Thyroid gland (tissue), 4 donors: ENCODE data around the gene C1orf167. TPM values are rescaled to one million over a fixed set of nuclear protein-coding genes. Genes with fewer than 3 reads are reported as not detected.

ENCODE experiments used
- DNase-seq, 2 donors: peaks; one replicate each; pipeline ENCODE4 v3.0.0-alpha.2; 2019
- H3K27ac ChIP-seq, 3 donors: fragments of 200-600 bp; sonication (generic); 1 replicate in 2 of 3; 2 replicates in 1 of 3; pipeline ENCODE4 v1.5.1; 2016 to 2019; ENCODE audit warnings: mild to moderate bottlenecking in 1 of 3, moderate library complexity in 1 of 3
- H3K27me3 ChIP-seq: fragments of 200-600 bp; sonication (generic); one replicate; pipeline ENCODE4 v1.5.1; 2019
- H3K36me3 ChIP-seq, 2 donors: fragments of 200-600 bp; sonication (generic); one replicate each; pipeline ENCODE4 v1.5.1; 2016 to 2019
- H3K4me1 ChIP-seq, 2 donors: fragments of 200-600 bp; sonication (generic); one replicate each; pipeline ENCODE4 v1.5.1; 2017 to 2019
- H3K4me3 ChIP-seq, 3 donors: fragments of 200-600 bp; sonication (generic); replicated peaks in 1 of 3; 1 replicate in 2 of 3; 2 replicates in 1 of 3; pipeline ENCODE4 v1.5.1; 2016; ENCODE audit warnings: mild to moderate bottlenecking in 1 of 3
- H3K9me3 ChIP-seq: fragments of 200-600 bp; sonication (generic); one replicate; pipeline ENCODE4 v1.5.1; 2017
- POLR2A ChIP-seq, 2 donors: fragments of 450-650 bp; IDR thresholded peaks; one replicate each; pipeline ENCODE4 v1.6.1; 2017; ENCODE audit warnings: antibody characterized with exemption in 2 of 2, mild to moderate bottlenecking in 2 of 2, moderate library complexity in 1 of 2
- WGBS, 2 donors: methylation state at CpG; one replicate each; pipeline ENCODE4 v1.1.5; 2017; 5-methylcytosine and 5-hydroxymethylcytosine counted together
- intact Hi-C: fragments of 100-400 bp; cut with DNase I; formaldehyde crosslinking; loops from one replicate; pipeline ENCODE4 v1.15.1; 2023
- total RNA-seq, 4 donors: library from RNA; depleted of rRNA; stranded (reverse); fragments of >200 nt; gene quantifications; one replicate each; pipeline ENCODE4 v1.2.3, GENCODE V29; 2016
- TF ChIP-seq, protein P1 (sequence below), 6 experiments: fragments of 200-600 bp in 3 of 6; fragments of 450-650 bp in 3 of 6; sonication (generic) in 3 of 6; IDR thresholded peaks; one replicate each; pipeline ENCODE4 v1.5.1; 2016 to 2019; ENCODE audit warnings: antibody characterized with exemption in 6 of 6, mild to moderate bottlenecking in 2 of 6, inconsistent platforms in 1 of 6, moderate library complexity in 1 of 6

C1orf167 gene
- total RNA-seq, 4 donors from 2014 or later: 0.22 to 6.3 TPM; not detected in 2

DNA sequence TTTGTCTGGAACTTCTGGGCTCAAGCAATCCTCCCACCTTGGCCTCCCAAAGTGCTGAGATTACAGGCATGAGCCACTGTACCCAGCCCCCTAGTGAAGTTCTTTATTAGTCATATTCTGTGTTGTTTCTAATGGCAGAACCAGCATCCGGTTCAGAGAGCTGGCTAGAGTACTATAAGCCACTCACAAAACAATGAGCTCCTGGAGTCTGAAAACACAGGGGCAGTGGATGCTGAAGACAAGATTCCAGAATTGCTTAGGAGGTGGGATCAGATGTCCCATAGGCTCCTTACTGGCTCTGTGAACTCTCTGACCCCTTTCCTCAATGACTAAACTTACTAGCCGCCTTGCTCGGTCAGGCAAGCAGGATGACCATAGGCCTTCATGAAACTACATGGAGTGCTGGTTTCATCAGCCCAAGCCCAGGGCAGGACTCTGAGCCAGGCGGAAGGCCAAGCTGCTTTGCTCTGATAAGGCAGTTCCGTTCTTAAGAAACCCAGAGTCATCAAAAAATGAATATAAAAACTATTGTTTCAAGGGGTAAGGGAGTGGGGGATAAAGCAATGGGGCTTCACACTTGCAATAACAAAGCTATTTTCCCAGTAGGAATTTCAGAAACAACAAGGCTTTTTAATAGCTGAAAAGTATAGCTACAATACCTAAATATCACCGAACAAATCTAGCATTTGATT lies 35.7 kb downstream of the C1orf167 start:
- 49 to 55% methylated on average over 5 to 6 of the region's 6 CpGs for WGBS, 2 donors
- Histone ChIP-seq H3K27ac (peak overlapping the region; percentile 51 to 91 (median 84)), H3K4me1 (peaks cover 43 to 68% of the 10 kb centered on the region in 2 donors), H3K36me3 (peaks cover 36 to 38% of the 10 kb centered on the region in 2 donors), H3K27me3 (no peaks in the 10 kb centered on the region), H3K4me3 (no peak overlapping the region), H3K9me3 (no peaks in the 10 kb centered on the region)
- TF ChIP-seq POLR2A (IDR thresholded peaks at IDR 0.05): no peak
- TF ChIP-seq, protein P1, sequence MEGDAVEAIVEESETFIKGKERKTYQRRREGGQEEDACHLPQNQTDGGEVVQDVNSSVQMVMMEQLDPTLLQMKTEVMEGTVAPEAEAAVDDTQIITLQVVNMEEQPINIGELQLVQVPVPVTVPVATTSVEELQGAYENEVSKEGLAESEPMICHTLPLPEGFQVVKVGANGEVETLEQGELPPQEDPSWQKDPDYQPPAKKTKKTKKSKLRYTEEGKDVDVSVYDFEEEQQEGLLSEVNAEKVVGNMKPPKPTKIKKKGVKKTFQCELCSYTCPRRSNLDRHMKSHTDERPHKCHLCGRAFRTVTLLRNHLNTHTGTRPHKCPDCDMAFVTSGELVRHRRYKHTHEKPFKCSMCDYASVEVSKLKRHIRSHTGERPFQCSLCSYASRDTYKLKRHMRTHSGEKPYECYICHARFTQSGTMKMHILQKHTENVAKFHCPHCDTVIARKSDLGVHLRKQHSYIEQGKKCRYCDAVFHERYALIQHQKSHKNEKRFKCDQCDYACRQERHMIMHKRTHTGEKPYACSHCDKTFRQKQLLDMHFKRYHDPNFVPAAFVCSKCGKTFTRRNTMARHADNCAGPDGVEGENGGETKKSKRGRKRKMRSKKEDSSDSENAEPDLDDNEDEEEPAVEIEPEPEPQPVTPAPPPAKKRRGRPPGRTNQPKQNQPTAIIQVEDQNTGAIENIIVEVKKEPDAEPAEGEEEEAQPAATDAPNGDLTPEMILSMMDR (IDR thresholded peaks at IDR 0.05): no peak
- peak; percentile 70 to 73 for DNase-seq
- intact Hi-C loops: no loop called here

DNA sequence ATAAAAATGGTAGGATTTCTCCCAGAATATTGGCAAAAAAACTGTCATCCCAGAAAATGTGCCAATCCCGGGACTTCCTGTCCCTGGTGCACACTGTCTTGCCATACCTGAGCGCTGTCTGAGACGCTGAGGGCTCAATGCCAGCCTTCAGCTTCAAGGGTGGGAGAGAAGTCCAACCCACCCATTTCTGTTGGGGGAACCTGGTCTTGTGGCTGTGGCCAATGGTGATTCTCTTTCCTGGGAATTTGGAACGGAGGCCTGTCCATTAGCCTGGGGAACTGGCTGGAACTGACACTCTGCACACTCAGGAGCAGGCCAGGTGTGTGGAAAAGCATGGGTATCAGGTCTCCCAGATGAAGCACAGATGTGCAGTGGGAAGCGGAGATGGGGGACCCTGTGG lies 37.1 kb downstream of the C1orf167 start:
- Histone ChIP-seq H3K4me3 (no peak overlapping the region), H3K27ac (peak overlapping the region in 2 of 3 donors; percentile 17 to 84), H3K9me3 (no peaks in the 10 kb centered on the region), H3K36me3 (peaks cover 28 to 30% of the 10 kb centered on the region in 2 donors), H3K27me3 (no peaks in the 10 kb centered on the region), H3K4me1 (peaks cover 57 to 80% of the 10 kb centered on the region in 2 donors)
- WGBS, 2 donors: 99 to 100% methylated on average over 5 of the region's 5 CpGs
- TF ChIP-seq, protein P1 (IDR thresholded peaks at IDR 0.05): no peak
- TF ChIP-seq POLR2A (IDR thresholded peaks at IDR 0.05): no peak
- no peak for DNase-seq
- intact Hi-C loops: no loop called here

DNA sequence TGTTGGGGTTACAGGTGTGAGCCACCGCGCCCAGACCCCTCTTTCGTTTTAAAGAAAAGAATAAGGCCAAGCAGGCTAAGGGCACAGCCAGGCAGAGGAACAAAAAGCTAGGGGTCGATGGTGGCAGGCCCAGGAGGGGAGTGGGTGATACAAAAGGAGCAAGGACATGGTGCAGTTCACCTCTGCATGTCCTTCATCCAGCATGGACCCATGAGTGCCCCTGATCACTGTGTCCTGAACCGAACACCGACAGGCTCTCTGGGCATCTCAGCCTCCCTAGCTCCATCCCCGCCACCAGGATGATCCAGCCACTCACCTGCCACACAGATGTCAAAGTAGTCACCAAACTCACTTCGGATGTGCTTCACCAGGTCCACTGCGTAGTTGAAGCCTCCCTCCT lies 37.9 kb downstream of the C1orf167 start:
- no peaks in the 10 kb centered on the region for H3K9me3 ChIP-seq
- H3K27ac ChIP-seq: no peak overlapping the region
- TF ChIP-seq, protein P1 (IDR thresholded peaks at IDR 0.05): no peak
- no peak for TF ChIP-seq POLR2A (IDR thresholded peaks at IDR 0.05)
- 96 to 98% methylated on average over 9 of the region's 9 CpGs for WGBS, 2 donors
- intact Hi-C loops: loop anchor here (10.0 kb wide), 1 partner anchor 145 kb away; the partner anchor contains the start of genes FBXO2 and FBXO44
- H3K27me3 ChIP-seq: no peaks in the 10 kb centered on the region
- peaks cover 65 to 81% of the 10 kb centered on the region in 2 donors for H3K4me1 ChIP-seq
- H3K36me3 ChIP-seq: peaks cover 20 to 22% of the 10 kb centered on the region in 2 donors
- no peak overlapping the region for H3K4me3 ChIP-seq
- DNase-seq: no peak

DNA sequence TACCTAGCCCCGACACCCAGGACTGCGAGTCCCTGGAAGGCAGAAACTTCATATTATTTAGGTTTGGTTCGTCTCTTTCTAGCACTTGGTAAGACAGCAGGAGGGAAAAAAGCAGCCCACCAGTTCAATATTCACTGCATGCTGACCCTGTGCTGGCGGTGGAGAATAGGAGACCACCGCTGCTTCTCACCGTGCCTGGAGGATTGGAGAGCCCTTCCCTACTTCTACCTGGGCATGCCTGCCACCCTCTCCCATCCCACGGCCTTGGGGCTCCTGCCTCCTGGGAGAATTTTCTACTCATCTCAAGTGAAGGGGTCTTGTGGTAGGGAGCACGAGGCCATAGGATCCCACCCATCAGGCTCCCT lies 38.4 kb downstream of the C1orf167 start:
- peaks cover 65 to 76% of the 10 kb centered on the region in 2 donors for H3K4me1 ChIP-seq
- no peak for DNase-seq
- H3K4me3 ChIP-seq: no peak overlapping the region
- H3K36me3 ChIP-seq: peaks cover 17 to 18% of the 10 kb centered on the region in 2 donors
- H3K27me3 ChIP-seq: no peaks in the 10 kb centered on the region
- no peaks in the 10 kb centered on the region for H3K9me3 ChIP-seq
- no peak overlapping the region for H3K27ac ChIP-seq
- 86 to 95% methylated on average over 8 of the region's 8 CpGs for WGBS, 2 donors
- intact Hi-C loops: loop anchor here (10.0 kb wide), 1 partner anchor 146 kb away; the partner anchor contains the start of genes FBXO2 and FBXO44
- TF ChIP-seq, protein P1 (IDR thresholded peaks at IDR 0.05): no peak
- TF ChIP-seq POLR2A (IDR thresholded peaks at IDR 0.05): no peak

DNA sequence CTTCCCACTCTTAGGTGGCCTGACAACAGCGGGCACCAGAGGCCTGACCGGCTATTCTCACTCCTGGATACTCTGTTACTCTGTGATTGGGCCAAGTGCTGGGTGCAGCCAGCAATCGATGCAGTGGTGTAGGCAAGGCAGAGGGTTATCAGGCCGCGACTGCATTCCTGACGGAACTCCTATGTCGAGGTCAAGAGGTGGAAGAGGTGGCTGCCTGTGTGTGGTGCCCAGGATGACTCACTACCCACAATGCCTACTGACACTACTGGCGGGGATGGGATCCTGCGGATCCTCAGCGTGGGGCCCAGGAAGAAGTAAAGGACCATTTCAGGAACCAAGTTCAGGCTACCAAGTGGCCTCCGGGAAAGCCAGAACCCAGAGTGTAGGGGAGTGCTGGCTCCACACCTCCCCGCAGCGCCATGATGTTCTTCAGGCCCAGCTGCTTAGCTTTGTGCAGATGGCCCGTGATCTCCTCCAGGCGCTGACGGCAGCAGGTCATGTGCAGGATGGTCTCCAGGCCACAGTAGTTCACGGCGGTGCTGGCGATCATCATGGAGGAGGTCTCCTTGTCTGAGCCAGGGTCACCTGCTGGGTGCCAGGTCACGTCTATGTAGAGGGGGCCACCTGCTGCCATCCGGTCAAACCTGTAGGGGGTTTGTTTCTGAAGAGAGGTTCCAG lies 38.9 kb downstream of the C1orf167 start:
- Histone ChIP-seq H3K27me3 (no peaks in the 10 kb centered on the region), H3K4me3 (no peak overlapping the region), H3K4me1 (peaks cover 61 to 71% of the 10 kb centered on the region in 2 donors), H3K36me3 (peaks cover 13 to 17% of the 10 kb centered on the region in 2 donors), H3K9me3 (no peaks in the 10 kb centered on the region), H3K27ac (peak overlapping the region in 1 of 3 donors; percentile 8)
- intact Hi-C loops: loop anchor here (10.0 kb wide), 1 partner anchor 146 kb away; the partner anchor contains the start of genes FBXO2 and FBXO44
- DNase-seq: no peak
- 93 to 95% methylated on average over 14 to 21 of the region's 21 CpGs for WGBS, 2 donors
- TF ChIP-seq, protein P1 (IDR thresholded peaks at IDR 0.05): no peak
